ENCODE measurements around the gene MAFG. TPM values are rescaled to one million over a fixed set of nuclear protein-coding genes. Genes with fewer than 3 reads are reported as not detected.

Gene MAFG
- total RNA-seq, 2 experiments from 2014 or later: 22.7 to 33.6 TPM

GRCh38 chr17:81973432-81973831 is 45.9 kb upstream of the MAFG start:
- BruUV-seq (replicated peaks): no TSS peak
- POLR2A ChIA-PET: no interaction called here

GRCh38 chr17:81968850-81969812 is 41.6 kb upstream of the MAFG start:
- peak overlapping the region; percentile 69; the same call in 1 of the 2 replicates for H2AFZ ChIP-seq (ENCODE audit: low read length)
- H3K9me2 ChIP-seq (ENCODE audit: insufficient read depth, low read length): no peaks in the 10 kb centered on the region
- CTCF ChIA-PET (ENCODE audit: unreplicated experiment): interaction anchor here (0.5 kb wide), 1 partner anchor 27 kb away, joined by 3 read pairs; no protein-coding TSS in a partner anchor
- H3K36me3 ChIP-seq (ENCODE audit: insufficient read depth, low read length): no peaks in the 10 kb centered on the region
- no peak overlapping the region for H3K4me3 ChIP-seq (ENCODE audit: low read depth, low read length, poor library complexity, severe bottlenecking)
- no peak for DNase-seq (ENCODE audit: low spot score)
- TF ChIP-seq EZH2phosphoT487 (IDR thresholded peaks at IDR 0.05; ENCODE audit: borderline replicate concordance, low read depth, low read length) (no peak), CTCF (conservative IDR thresholded peaks at IDR 0.05; ENCODE audit: low read length) (no peak)
- no peak overlapping the region for H3K4me2 ChIP-seq (ENCODE audit: low read length)
- H3K9me3 ChIP-seq (ENCODE audit: low read length): peaks cover 9% of the 10 kb centered on the region; the same call in 1 of the 2 replicates
- intact Hi-C loops (cut with micrococcal nuclease; ENCODE audit: unreplicated experiment): loop anchor here (1.0 to 5.0 kb wide), 3 partner anchors 8 to 133 kb away; partner anchors contain the start of genes ALYREF, ANAPC11 and ASPSCR1
- POLR2A ChIA-PET: interaction anchor here (0.5 to 2.1 kb wide), 3 partner anchors 8 to 398 kb away, joined by 5 to 7 read pairs (median 6); no protein-coding TSS in a partner anchor
- peaks cover 29% of the 10 kb centered on the region for H3K4me1 ChIP-seq (ENCODE audit: insufficient read depth, low read length, poor library complexity, severe bottlenecking)
- BruUV-seq (replicated peaks): no TSS peak
- no peaks in the 10 kb centered on the region for H3K79me2 ChIP-seq (ENCODE audit: insufficient read depth, low read depth, low read length)
- no peak overlapping the region for H3K27ac ChIP-seq (ENCODE audit: low read depth, low read length, poor library complexity, severe bottlenecking)
- no peaks in the 10 kb centered on the region for H4K20me1 ChIP-seq (ENCODE audit: insufficient read depth, low read length)

More at GRCh38 chr17:81973432-81973831, 45.9 kb upstream of the MAFG start:
- Histone ChIP-seq H4K20me1 (ENCODE audit: insufficient read depth, low read length) (no peaks in the 10 kb centered on the region), H3K27ac (ENCODE audit: low read depth, low read length, poor library complexity, severe bottlenecking) (no peak overlapping the region), H3K4me3 (ENCODE audit: low read depth, low read length, poor library complexity, severe bottlenecking) (no peak overlapping the region), H3K4me1 (ENCODE audit: insufficient read depth, low read length, poor library complexity, severe bottlenecking) (peaks cover 18% of the 10 kb centered on the region), H3K79me2 (ENCODE audit: insufficient read depth, low read depth, low read length) (peaks cover 6% of the 10 kb centered on the region; the same call in 1 of the 2 replicates), H3K4me2 (ENCODE audit: low read length) (no peak overlapping the region), H3K36me3 (ENCODE audit: insufficient read depth, low read length) (no peaks in the 10 kb centered on the region), H3K9me2 (ENCODE audit: insufficient read depth, low read length) (no peaks in the 10 kb centered on the region), H3K9me3 (ENCODE audit: low read length) (peaks cover 9% of the 10 kb centered on the region; the same call in 1 of the 2 replicates), H2AFZ (ENCODE audit: low read length) (no peak overlapping the region)
- CTCF ChIA-PET (ENCODE audit: unreplicated experiment): no interaction called here
- intact Hi-C loops (cut with micrococcal nuclease; ENCODE audit: unreplicated experiment): no loop called here
- TF ChIP-seq CTCF (conservative IDR thresholded peaks at IDR 0.05; ENCODE audit: low read length): no peak
- no peak for TF ChIP-seq EZH2phosphoT487 (IDR thresholded peaks at IDR 0.05; ENCODE audit: borderline replicate concordance, low read depth, low read length)
- DNase-seq (ENCODE audit: low spot score): no peak

Measured in OCI-LY7 (cell line).